ENCODE measurements around the gene GSDMA.

GRCh38 chr17:39953471-39953888, 9.3 kb upstream of the GSDMA start:
- TF ChIP-seq EZH2phosphoT487 (IDR thresholded peaks at IDR 0.05; ENCODE audit: borderline replicate concordance, low read depth, low read length) (no peak), CTCF (conservative IDR thresholded peaks at IDR 0.05; ENCODE audit: low read length) (no peak)

Data from OCI-LY7 (cell line).